SK-N-SH (cell line): ENCODE data around the gene TMEM240. TPM values are rescaled to one million over a fixed set of nuclear protein-coding genes. Genes with fewer than 3 reads are reported as not detected.

Source experiments
- CTCF ChIA-PET: fragments of 300-600, 350-600 bp; formaldehyde crosslinking; extraction: SDS; loops from one replicate; lab custom pipeline; 2021; lab: Yijun Ruan, JAX
- POLR2A ChIA-PET: fragments of 350-600 bp; sonication (Branson Sonifier 250); formaldehyde crosslinking; extraction: SDS; loops from one replicate; lab custom pipeline; 2020; ENCODE audit warnings: antibody characterized with exemption, inconsistent platforms; lab: Yijun Ruan, JAX
- DNase-seq: peaks from one replicate; pipeline ENCODE4 v3.0.0; 2012
- H2AFZ ChIP-seq: fragments of 200-600 bp; sonication (generic); 2 replicates; pipeline ENCODE4 v1.8.1; 2016; ENCODE audit warnings: antibody characterized with exemption, mild to moderate bottlenecking, low read depth
- H3F3A ChIP-seq: fragments of 200-600 bp; sonication (generic); replicated peaks from 2 replicates; pipeline ENCODE3; 2016; ENCODE audit warnings: antibody characterized with exemption, mild to moderate bottlenecking; ENCODE audit not compliant: insufficient read depth
- H3K27ac ChIP-seq, 2 experiments: fragments of 200-500 bp in 1 of 2; fragments of 200-600 bp in 1 of 2; sonication (Bioruptor generic) in 1 of 2; sonication (generic), shearing (Covaris generic) in 1 of 2; 2 replicates each; pipeline versions ENCODE4 v1.5.1 to v1.6.1; 2014 to 2016; ENCODE audit warnings: low read depth in 2 of 2, inconsistent platforms in 1 of 2, low read length in 1 of 2, mild to moderate bottlenecking in 1 of 2, mixed read lengths in 1 of 2
- H3K27me3 ChIP-seq: fragments of 200-600 bp; sonication (generic), shearing (Covaris generic); 2 replicates; pipeline ENCODE4 v1.6.1; 2016; ENCODE audit warnings: mixed run types; ENCODE audit not compliant: insufficient read depth
- H3K36me3 ChIP-seq, 2 experiments: fragments of 200-500 bp in 1 of 2; fragments of 200-600 bp in 1 of 2; sonication (Bioruptor generic) in 1 of 2; sonication (generic) in 1 of 2; replicated peaks in 1 of 2; 2 replicates each; pipeline versions ENCODE3 to v1.5.1; 2014 to 2016; ENCODE audit warnings: low read length in 1 of 2, mild to moderate bottlenecking in 1 of 2; ENCODE audit not compliant: insufficient read depth in 2 of 2, control insufficient read depth in 1 of 2
- H3K4me1 ChIP-seq, 2 experiments: fragments of 200-500 bp in 1 of 2; fragments of 200-600 bp in 1 of 2; sonication (Bioruptor generic) in 1 of 2; sonication (generic), shearing (Covaris generic) in 1 of 2; 2 replicates each; pipeline versions ENCODE4 v1.5.1 to v1.6.1; 2014 to 2016; ENCODE audit warnings: low read depth in 1 of 2, low read length in 1 of 2, mixed run types in 1 of 2; ENCODE audit not compliant: insufficient read depth in 2 of 2, control insufficient read depth in 1 of 2
- H3K4me2 ChIP-seq: fragments of 200-600 bp; sonication (generic), shearing (Covaris generic); 2 replicates; pipeline ENCODE4 v1.6.1; 2017; ENCODE audit warnings: mixed run types
- H3K4me3 ChIP-seq, 2 experiments: fragments of 200-500 bp in 1 of 2; fragments of 200-600 bp in 1 of 2; sonication (Bioruptor generic) in 1 of 2; sonication (generic), shearing (Covaris generic) in 1 of 2; 2 replicates each; pipeline versions ENCODE4 v1.5.1 to v1.8.1; 2014 to 2016; ENCODE audit warnings: low read depth in 2 of 2, inconsistent platforms in 1 of 2, low read length in 1 of 2, mild to moderate bottlenecking in 1 of 2, mixed read lengths in 1 of 2, moderate library complexity in 1 of 2
- H3K79me2 ChIP-seq: fragments of 200-600 bp; sonication (generic); 2 replicates; pipeline ENCODE4 v1.8.1; 2017; ENCODE audit warnings: mild to moderate bottlenecking; ENCODE audit not compliant: insufficient read depth
- H3K9ac ChIP-seq: fragments of 200-600 bp; sonication (generic); 2 replicates; pipeline ENCODE4 v1.6.1; 2017; ENCODE audit warnings: mixed run types
- H3K9me2 ChIP-seq: fragments of 200-600 bp; sonication (generic); 2 replicates; pipeline ENCODE4 v1.6.1; 2017; ENCODE audit warnings: mixed run types
- H3K9me3 ChIP-seq: fragments of 200-600 bp; sonication (generic); 2 replicates; pipeline ENCODE4 v1.6.1; 2017; ENCODE audit warnings: mixed run types, mild to moderate bottlenecking, moderate library complexity
- H4K20me1 ChIP-seq: fragments of 200-600 bp; sonication (generic); 2 replicates; pipeline ENCODE4 v1.6.1; 2017; ENCODE audit warnings: mild to moderate bottlenecking, mixed run types; ENCODE audit not compliant: insufficient read depth
- ELF1 ChIP-seq: IDR thresholded peaks from 2 replicates; pipeline ENCODE4 v1.4.0; 2012
- FOSL2 ChIP-seq: IDR thresholded peaks from 2 replicates; pipeline ENCODE4 v1.4.0; 2012; ENCODE audit warnings: low read depth, mild to moderate bottlenecking, moderate library complexity, borderline replicate concordance
- FOXJ3 ChIP-seq: sonication (generic); formaldehyde crosslinking; IDR thresholded peaks from 2 replicates; pipeline ENCODE4 v1.5.1; 2020; ENCODE audit warnings: mild to moderate bottlenecking, missing genetic modification reagents
- FOXM1 ChIP-seq: IDR thresholded peaks from 2 replicates; pipeline ENCODE4 v1.4.0; 2012; ENCODE audit warnings: low read depth, mild to moderate bottlenecking
- MEF2A ChIP-seq: IDR thresholded peaks from 2 replicates; pipeline ENCODE4 v1.4.0; 2012; ENCODE audit warnings: low read depth, borderline replicate concordance
- NFIC ChIP-seq: IDR thresholded peaks from 2 replicates; pipeline ENCODE4 v1.4.0; 2012; ENCODE audit warnings: borderline replicate concordance
- NRF1 ChIP-seq: IDR thresholded peaks from 2 replicates; pipeline ENCODE4 v1.6.1; 2012; ENCODE audit warnings: low read depth, mild to moderate bottlenecking, low read length
- RAD21 ChIP-seq: IDR thresholded peaks from 2 replicates; pipeline ENCODE4 v1.6.1; 2012; ENCODE audit warnings: mild to moderate bottlenecking, low read length
- RFX5 ChIP-seq: IDR thresholded peaks from 2 replicates; pipeline ENCODE4 v1.6.1; 2012; ENCODE audit warnings: mild to moderate bottlenecking, improper control_type of control experiment, low read length
- TAF1 ChIP-seq: IDR thresholded peaks from 2 replicates; pipeline ENCODE4 v1.6.1; 2012; ENCODE audit warnings: low read depth, mild to moderate bottlenecking, low read length, moderate library complexity, borderline replicate concordance
- TCF12 ChIP-seq: IDR thresholded peaks from 2 replicates; pipeline ENCODE4 v1.4.0; 2012
- TEAD4 ChIP-seq: IDR thresholded peaks from 2 replicates; pipeline ENCODE4 v1.4.0; 2012; ENCODE audit warnings: mild to moderate bottlenecking, borderline replicate concordance; ENCODE audit not compliant: insufficient read depth
- USF2 ChIP-seq: fragments of 150-350 bp; IDR thresholded peaks from 2 replicates; pipeline ENCODE4 v1.6.1; 2017; ENCODE audit warnings: antibody characterized with exemption, low read length, low read depth, borderline replicate concordance
- WGBS: methylation state at CpG from one replicate; pipeline ENCODE4 v1.1.6; 2017; ENCODE audit warnings: low lambda C conversion rate; 5-methylcytosine and 5-hydroxymethylcytosine counted together
- polyA plus RNA-seq, 3 experiments: library from polyadenylated mRNA; depleted of rRNA; stranded (reverse); fragments of >200 nt; gene quantifications; 2 replicates each; pipeline ENCODE4 v1.2.3, GENCODE V29; 2012
- TF ChIP-seq, protein P1 (sequence below): IDR thresholded peaks from 2 replicates; pipeline ENCODE4; 2012
- TF ChIP-seq, protein P2 (sequence below): fragments of 200-600 bp; sonication (generic); IDR thresholded peaks from 2 replicates; pipeline ENCODE4 v1.6.1; 2017; ENCODE audit warnings: antibody characterized with exemption, mild to moderate bottlenecking, moderate library complexity
- TF ChIP-seq, protein P3 (sequence below): IDR thresholded peaks from 2 replicates; pipeline ENCODE4 v1.6.1; 2012; ENCODE audit warnings: mild to moderate bottlenecking, low read depth, low read length, moderate library complexity
- TF ChIP-seq, protein P4 (sequence below): IDR thresholded peaks from 2 replicates; pipeline ENCODE4 v1.4.0; 2012; ENCODE audit warnings: low read depth, borderline replicate concordance

The TMEM240 gene
- polyA plus RNA-seq, 1 of the 3 experiments (the other 2 are of a cell fraction) = 6.5 TPM

- Histone ChIP-seq H3K4me2 (no peak overlapping the region), H3K9ac (no peak overlapping the region), H3K4me1 (no peaks in the 10 kb centered on the region), H3K9me3 (no peaks in the 10 kb centered on the region), H2AFZ (no peak overlapping the region), H3F3A (peaks cover 2% of the 10 kb centered on the region), H3K36me3 (peaks cover 21 to 40% of the 10 kb centered on the region in 2 experiments), H3K4me3 (no peak overlapping the region), H3K27me3 (no peaks in the 10 kb centered on the region), H3K9me2 (no peaks in the 10 kb centered on the region), H3K79me2 (peaks cover 86% of the 10 kb centered on the region), H4K20me1 (peaks cover 46% of the 10 kb centered on the region), H3K27ac (no peak overlapping the region)
- ChIA-PET POLR2A (no interaction called here), CTCF (no interaction called here)
- WGBS = 93% methylated on average over 12 of the region's 12 CpGs
- TF ChIP-seq ELF1 = no peak
- TF ChIP-seq RAD21 = no peak
- TF ChIP-seq MEF2A = no peak
- TF ChIP-seq FOXJ3 = no peak
- TF ChIP-seq NFIC = no peak
- no peak for TF ChIP-seq TEAD4
- TF ChIP-seq TCF12 = no peak
- TF ChIP-seq, protein P1, sequence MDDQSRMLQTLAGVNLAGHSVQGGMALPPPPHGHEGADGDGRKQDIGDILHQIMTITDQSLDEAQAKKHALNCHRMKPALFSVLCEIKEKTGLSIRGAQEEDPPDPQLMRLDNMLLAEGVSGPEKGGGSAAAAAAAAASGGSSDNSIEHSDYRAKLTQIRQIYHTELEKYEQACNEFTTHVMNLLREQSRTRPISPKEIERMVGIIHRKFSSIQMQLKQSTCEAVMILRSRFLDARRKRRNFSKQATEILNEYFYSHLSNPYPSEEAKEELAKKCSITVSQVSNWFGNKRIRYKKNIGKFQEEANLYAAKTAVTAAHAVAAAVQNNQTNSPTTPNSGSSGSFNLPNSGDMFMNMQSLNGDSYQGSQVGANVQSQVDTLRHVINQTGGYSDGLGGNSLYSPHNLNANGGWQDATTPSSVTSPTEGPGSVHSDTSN = no peak
- TF ChIP-seq RFX5 = no peak
- TF ChIP-seq, protein P2, sequence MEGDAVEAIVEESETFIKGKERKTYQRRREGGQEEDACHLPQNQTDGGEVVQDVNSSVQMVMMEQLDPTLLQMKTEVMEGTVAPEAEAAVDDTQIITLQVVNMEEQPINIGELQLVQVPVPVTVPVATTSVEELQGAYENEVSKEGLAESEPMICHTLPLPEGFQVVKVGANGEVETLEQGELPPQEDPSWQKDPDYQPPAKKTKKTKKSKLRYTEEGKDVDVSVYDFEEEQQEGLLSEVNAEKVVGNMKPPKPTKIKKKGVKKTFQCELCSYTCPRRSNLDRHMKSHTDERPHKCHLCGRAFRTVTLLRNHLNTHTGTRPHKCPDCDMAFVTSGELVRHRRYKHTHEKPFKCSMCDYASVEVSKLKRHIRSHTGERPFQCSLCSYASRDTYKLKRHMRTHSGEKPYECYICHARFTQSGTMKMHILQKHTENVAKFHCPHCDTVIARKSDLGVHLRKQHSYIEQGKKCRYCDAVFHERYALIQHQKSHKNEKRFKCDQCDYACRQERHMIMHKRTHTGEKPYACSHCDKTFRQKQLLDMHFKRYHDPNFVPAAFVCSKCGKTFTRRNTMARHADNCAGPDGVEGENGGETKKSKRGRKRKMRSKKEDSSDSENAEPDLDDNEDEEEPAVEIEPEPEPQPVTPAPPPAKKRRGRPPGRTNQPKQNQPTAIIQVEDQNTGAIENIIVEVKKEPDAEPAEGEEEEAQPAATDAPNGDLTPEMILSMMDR = no peak
- TF ChIP-seq, protein P3, sequence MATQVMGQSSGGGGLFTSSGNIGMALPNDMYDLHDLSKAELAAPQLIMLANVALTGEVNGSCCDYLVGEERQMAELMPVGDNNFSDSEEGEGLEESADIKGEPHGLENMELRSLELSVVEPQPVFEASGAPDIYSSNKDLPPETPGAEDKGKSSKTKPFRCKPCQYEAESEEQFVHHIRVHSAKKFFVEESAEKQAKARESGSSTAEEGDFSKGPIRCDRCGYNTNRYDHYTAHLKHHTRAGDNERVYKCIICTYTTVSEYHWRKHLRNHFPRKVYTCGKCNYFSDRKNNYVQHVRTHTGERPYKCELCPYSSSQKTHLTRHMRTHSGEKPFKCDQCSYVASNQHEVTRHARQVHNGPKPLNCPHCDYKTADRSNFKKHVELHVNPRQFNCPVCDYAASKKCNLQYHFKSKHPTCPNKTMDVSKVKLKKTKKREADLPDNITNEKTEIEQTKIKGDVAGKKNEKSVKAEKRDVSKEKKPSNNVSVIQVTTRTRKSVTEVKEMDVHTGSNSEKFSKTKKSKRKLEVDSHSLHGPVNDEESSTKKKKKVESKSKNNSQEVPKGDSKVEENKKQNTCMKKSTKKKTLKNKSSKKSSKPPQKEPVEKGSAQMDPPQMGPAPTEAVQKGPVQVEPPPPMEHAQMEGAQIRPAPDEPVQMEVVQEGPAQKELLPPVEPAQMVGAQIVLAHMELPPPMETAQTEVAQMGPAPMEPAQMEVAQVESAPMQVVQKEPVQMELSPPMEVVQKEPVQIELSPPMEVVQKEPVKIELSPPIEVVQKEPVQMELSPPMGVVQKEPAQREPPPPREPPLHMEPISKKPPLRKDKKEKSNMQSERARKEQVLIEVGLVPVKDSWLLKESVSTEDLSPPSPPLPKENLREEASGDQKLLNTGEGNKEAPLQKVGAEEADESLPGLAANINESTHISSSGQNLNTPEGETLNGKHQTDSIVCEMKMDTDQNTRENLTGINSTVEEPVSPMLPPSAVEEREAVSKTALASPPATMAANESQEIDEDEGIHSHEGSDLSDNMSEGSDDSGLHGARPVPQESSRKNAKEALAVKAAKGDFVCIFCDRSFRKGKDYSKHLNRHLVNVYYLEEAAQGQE = no peak
- no peak for TF ChIP-seq USF2
- TF ChIP-seq, protein P4, sequence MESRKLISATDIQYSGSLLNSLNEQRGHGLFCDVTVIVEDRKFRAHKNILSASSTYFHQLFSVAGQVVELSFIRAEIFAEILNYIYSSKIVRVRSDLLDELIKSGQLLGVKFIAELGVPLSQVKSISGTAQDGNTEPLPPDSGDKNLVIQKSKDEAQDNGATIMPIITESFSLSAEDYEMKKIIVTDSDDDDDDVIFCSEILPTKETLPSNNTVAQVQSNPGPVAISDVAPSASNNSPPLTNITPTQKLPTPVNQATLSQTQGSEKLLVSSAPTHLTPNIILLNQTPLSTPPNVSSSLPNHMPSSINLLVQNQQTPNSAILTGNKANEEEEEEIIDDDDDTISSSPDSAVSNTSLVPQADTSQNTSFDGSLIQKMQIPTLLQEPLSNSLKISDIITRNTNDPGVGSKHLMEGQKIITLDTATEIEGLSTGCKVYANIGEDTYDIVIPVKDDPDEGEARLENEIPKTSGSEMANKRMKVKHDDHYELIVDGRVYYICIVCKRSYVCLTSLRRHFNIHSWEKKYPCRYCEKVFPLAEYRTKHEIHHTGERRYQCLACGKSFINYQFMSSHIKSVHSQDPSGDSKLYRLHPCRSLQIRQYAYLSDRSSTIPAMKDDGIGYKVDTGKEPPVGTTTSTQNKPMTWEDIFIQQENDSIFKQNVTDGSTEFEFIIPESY = no peak
- TF ChIP-seq FOSL2 = no peak
- no peak for TF ChIP-seq FOXM1
- no peak for TF ChIP-seq TAF1
- TF ChIP-seq NRF1 = no peak
- no peak for DNase-seq
Observed at GRCh38 chr1:1563688-1564087, 23.3 kb upstream of the TMEM240 start.
